HG03066 (cell line): Measurements from ENCODE around the gene CALML5.

Source experiments
- ATAC-seq: cut with Tn5 transposase; IDR thresholded peaks from one replicate; pipeline ENCODE4 v1.9.1; 2021; ENCODE audit warnings: low read depth; ENCODE audit not compliant: unreplicated experiment

CALML5 gene

GRCh38 chr10:5503477-5503835 is 4.1 kb upstream of the CALML5 start:
- no peak for ATAC-seq

GRCh38 chr10:5502571-5503476 is 3.5 kb upstream of the CALML5 start:
- no peak for ATAC-seq

- ATAC-seq = no peak
These were observed 2.7 kb upstream of the CALML5 start for GRCh38 chr10:5502061-5502521.

GRCh38 chr10:5500910-5501309 is 1.5 kb upstream of the CALML5 start:
- ATAC-seq = no peak

GRCh38 chr10:5500162-5500670 is 846 bp upstream of the CALML5 start:
- no peak for ATAC-seq

GRCh38 chr10:5498791-5499492 is 428 bp downstream of the CALML5 start:
- ATAC-seq = no peak

- no peak for ATAC-seq
These were observed 1.2 kb downstream of the CALML5 start for GRCh38 chr10:5497948-5498730.

- ATAC-seq = no peak
These were observed 2.1 kb downstream of the CALML5 start for GRCh38 chr10:5497289-5497688.

GRCh38 chr10:5496261-5497250 is 2.8 kb downstream of the CALML5 start:
- ATAC-seq = no peak

- ATAC-seq = no peak
These were observed 4.8 kb downstream of the CALML5 start for GRCh38 chr10:5494611-5495010.

GRCh38 chr10:5493691-5494090 is 5.7 kb downstream of the CALML5 start:
- no peak for ATAC-seq

GRCh38 chr10:5492929-5493576 is 6.3 kb downstream of the CALML5 start:
- no peak for ATAC-seq

GRCh38 chr10:5492322-5492855 is 7.0 kb downstream of the CALML5 start:
- ATAC-seq = no peak

- ATAC-seq = no peak
These were observed 7.9 kb downstream of the CALML5 start for GRCh38 chr10:5491477-5491876.

GRCh38 chr10:5490698-5491464 is 8.5 kb downstream of the CALML5 start:
- ATAC-seq = no peak

GRCh38 chr10:5490032-5490431 is 9.3 kb downstream of the CALML5 start:
- ATAC-seq = no peak

- no peak for ATAC-seq
These were observed 10.9 kb downstream of the CALML5 start for GRCh38 chr10:5488272-5489161.
